Activated naive CD4-positive, alpha-beta T cell treated with anti-CD3 and anti-CD28 coated beads for 36 hours (primary cell): Measurements from ENCODE around the gene GRM5. TPM values are rescaled to one million over a fixed set of nuclear protein-coding genes. Genes with fewer than 3 reads are reported as not detected.
A peak's percentile ranks its signal among the peaks of the same experiment; 100 is the strongest.

Source experiments
- CTCF ChIA-PET: fragments of 350-600 bp; sonication (Branson Sonifier 250); formaldehyde crosslinking; loops from one replicate; lab custom pipeline; 2021; ENCODE audit warnings: antibody characterized with exemption; lab: Charles Lee
- DNase-seq: peaks from one replicate; pipeline ENCODE4 v3.0.0-alpha.2; 2020
- H3K27ac Mint-ChIP-seq: one replicate; pipeline ENCODE4 v1.8.0; 2021; ENCODE audit warnings: mild to moderate bottlenecking, mixed read lengths
- H3K27me3 Mint-ChIP-seq: one replicate; pipeline ENCODE4 v1.8.0; 2021; ENCODE audit warnings: low read depth, mixed read lengths
- H3K36me3 Mint-ChIP-seq: one replicate; pipeline ENCODE4 v1.8.0; 2021; ENCODE audit warnings: low read depth, mixed read lengths
- H3K4me1 Mint-ChIP-seq: one replicate; pipeline ENCODE4 v1.8.0; 2021; ENCODE audit warnings: low read depth, mixed read lengths
- H3K4me3 Mint-ChIP-seq: one replicate; pipeline ENCODE4 v1.8.0; 2021; ENCODE audit warnings: mild to moderate bottlenecking, moderate library complexity, mixed read lengths
- H3K9me3 Mint-ChIP-seq: one replicate; pipeline ENCODE4 v1.8.0; 2021; ENCODE audit warnings: mixed read lengths
- intact Hi-C: fragments of 100-400 bp; cut with micrococcal nuclease; formaldehyde crosslinking; loops from one replicate; pipeline ENCODE4 v1.15.1; 2023
- total RNA-seq, 2 experiments: library from RNA; stranded (reverse); gene quantifications; one replicate each; pipeline ENCODE4 v1.2.3, GENCODE V29; 2021

GRM5 gene
- total RNA-seq, 2 experiments from 2014 or later, result not detected

- intact Hi-C loops, result no loop called here
These were observed 489.9 kb downstream of the GRM5 start for GRCh38 chr11:88575916-88576315.

GRCh38 chr11:88569342-88569741, 496.4 kb downstream of the GRM5 start:
- Mint-ChIP-seq H3K27me3 (no peaks in the 10 kb centered on the region), H3K27ac (no peak overlapping the region), H3K4me3 (no peak overlapping the region), H3K4me1 (no peaks in the 10 kb centered on the region), H3K36me3 (no peaks in the 10 kb centered on the region), H3K9me3 (no peaks in the 10 kb centered on the region)
- CTCF ChIA-PET, result no interaction called here
- no peak for DNase-seq
- intact Hi-C loops, result no loop called here

More at GRCh38 chr11:88575916-88576315, 489.9 kb downstream of the GRM5 start:
- no peaks in the 10 kb centered on the region for H3K9me3 Mint-ChIP-seq
- no peaks in the 10 kb centered on the region for H3K36me3 Mint-ChIP-seq
- H3K4me3 Mint-ChIP-seq, result no peak overlapping the region
- CTCF ChIA-PET, result no interaction called here
- H3K27me3 Mint-ChIP-seq, result peaks cover 2% of the 10 kb centered on the region
- H3K4me1 Mint-ChIP-seq, result no peaks in the 10 kb centered on the region
- DNase-seq, result no peak
- H3K27ac Mint-ChIP-seq, result no peak overlapping the region

GRCh38 chr11:88555829-88556202, 510.0 kb downstream of the GRM5 start:
- no peak overlapping the region for H3K27ac Mint-ChIP-seq
- no peaks in the 10 kb centered on the region for H3K36me3 Mint-ChIP-seq
- intact Hi-C loops, result no loop called here
- no peaks in the 10 kb centered on the region for H3K9me3 Mint-ChIP-seq
- peaks cover 3% of the 10 kb centered on the region for H3K4me1 Mint-ChIP-seq
- no peaks in the 10 kb centered on the region for H3K27me3 Mint-ChIP-seq
- CTCF ChIA-PET, result no interaction called here
- H3K4me3 Mint-ChIP-seq, result no peak overlapping the region
- no peak for DNase-seq

DNA sequence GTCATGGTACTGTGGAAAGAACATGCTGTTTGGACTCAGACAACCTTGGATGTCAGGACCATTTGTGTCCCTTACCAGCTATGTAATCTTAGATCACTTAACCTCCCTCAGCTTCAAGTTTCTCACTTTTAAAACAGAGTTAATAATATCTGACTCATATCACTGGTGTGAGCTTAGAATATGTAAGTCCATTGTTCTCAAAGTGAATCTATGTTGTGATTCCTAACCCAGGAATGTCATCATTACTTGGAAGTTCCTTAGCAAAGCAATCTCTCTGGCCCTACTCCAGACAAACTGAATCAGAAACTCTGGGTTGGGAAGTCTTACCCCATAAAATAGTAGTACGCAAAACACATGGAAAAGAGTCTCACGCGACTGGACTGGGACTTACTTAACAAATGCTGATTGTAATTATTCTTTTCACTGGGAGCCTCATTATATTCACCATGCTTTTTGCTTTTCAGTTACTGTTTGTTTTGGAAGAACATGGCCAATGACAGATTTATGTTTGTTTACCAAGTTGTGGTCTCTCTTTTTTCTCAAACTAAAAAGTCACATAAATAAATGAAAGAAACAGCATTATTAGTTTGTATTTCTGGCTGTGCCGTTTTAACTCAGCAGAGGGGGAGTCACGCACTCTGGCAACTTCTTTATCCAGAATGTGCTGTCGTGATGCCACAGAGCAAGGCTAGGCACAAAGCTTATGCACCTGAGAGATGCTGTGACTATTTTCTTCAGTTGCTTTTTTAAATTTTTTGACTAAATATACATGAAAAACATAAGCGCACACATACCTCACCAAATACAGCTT, 510.6 kb downstream of the GRM5 start:
- no peaks in the 10 kb centered on the region for H3K9me3 Mint-ChIP-seq
- no peak for DNase-seq
- peaks cover 3% of the 10 kb centered on the region for H3K4me1 Mint-ChIP-seq
- H3K27ac Mint-ChIP-seq, result no peak overlapping the region
- no peak overlapping the region for H3K4me3 Mint-ChIP-seq
- no peaks in the 10 kb centered on the region for H3K27me3 Mint-ChIP-seq
- no peaks in the 10 kb centered on the region for H3K36me3 Mint-ChIP-seq
- intact Hi-C loops, result no loop called here
- CTCF ChIA-PET, result interaction anchor here (0.6 to 0.9 kb wide), 2 partner anchors 52 to 539 kb away, joined by 3 to 6 read pairs; no protein-coding TSS in a partner anchor

DNA sequence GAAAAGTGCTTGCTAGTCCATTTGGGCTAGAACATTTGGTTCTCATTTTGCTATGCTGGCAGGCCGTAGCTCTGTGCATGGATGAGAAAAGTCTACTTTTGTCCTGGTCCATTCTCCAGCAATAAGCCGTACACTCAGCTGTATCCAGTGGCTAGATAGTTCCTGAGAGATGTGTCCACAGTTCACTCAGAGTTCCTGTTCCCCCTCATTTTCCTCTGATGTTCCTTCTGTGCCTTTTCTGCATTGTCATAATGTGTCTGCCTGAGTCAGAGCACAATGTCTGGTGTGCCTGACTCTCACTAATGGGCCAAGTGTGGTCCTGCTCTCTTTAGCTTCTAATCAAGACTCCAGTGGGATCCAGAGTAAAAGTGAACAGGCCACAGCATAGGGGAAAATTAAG, 512.6 kb downstream of the GRM5 start:
- Mint-ChIP-seq H3K27ac (no peak overlapping the region), H3K36me3 (no peaks in the 10 kb centered on the region), H3K9me3 (no peaks in the 10 kb centered on the region), H3K4me3 (no peak overlapping the region), H3K4me1 (peaks cover 3% of the 10 kb centered on the region), H3K27me3 (no peaks in the 10 kb centered on the region)
- intact Hi-C loops, result loop anchor here (5.0 kb wide), 1 partner anchor 334 kb away; no protein-coding TSS in a partner anchor
- DNase-seq, result no peak
- CTCF ChIA-PET, result interaction anchor here (0.7 to 3.8 kb wide), 9 partner anchors 8 to 537 kb away, joined by 3 to 41 read pairs (median 6); no protein-coding TSS in a partner anchor

GRCh38 chr11:88552379-88553062, 513.3 kb downstream of the GRM5 start:
- DNase-seq, result peak; percentile 76
- intact Hi-C loops, result loop anchor here (1.0 to 5.0 kb wide), 2 partner anchors 335 to 536 kb away; no protein-coding TSS in a partner anchor
- Mint-ChIP-seq H3K27me3 (no peaks in the 10 kb centered on the region), H3K27ac (no peak overlapping the region), H3K36me3 (no peaks in the 10 kb centered on the region), H3K4me1 (peaks cover 3% of the 10 kb centered on the region), H3K4me3 (no peak overlapping the region), H3K9me3 (no peaks in the 10 kb centered on the region)
- CTCF ChIA-PET, result interaction anchor here (0.6 to 3.8 kb wide), 24 partner anchors 9 to 674 kb away, joined by 3 to 41 read pairs (median 3); no protein-coding TSS in a partner anchor

DNA sequence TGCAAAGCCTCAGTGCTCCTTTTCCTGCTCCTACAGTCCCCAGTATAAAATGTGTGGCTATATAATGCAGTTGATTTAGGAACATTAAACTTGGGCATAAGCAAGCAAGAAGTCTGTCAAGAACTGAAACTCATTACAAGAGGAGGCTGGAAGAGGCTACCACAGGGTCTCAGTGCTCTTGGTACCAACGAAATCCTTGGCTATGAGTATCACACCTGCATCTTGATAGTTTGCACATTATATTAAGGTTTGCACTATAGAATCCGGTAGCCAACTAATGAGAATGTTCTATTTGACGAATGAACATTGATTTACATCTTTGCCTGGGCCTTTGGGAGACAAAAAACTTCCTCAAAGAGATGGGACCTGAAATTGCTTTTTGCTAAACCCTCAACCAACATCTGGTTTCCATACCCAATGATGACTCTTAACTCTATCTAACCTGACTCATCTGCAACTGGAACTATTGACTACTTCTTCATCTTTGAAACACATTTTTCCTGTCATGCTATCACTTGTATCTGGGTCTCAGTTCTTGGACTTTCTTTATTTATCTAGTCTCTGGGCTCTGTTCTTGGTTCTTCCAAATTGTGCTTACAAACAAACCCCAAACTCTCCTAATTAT, 521.0 kb downstream of the GRM5 start:
- no peaks in the 10 kb centered on the region for H3K4me1 Mint-ChIP-seq
- intact Hi-C loops, result loop anchor here (1.0 to 2.0 kb wide), 9 partner anchors 59 to 1192 kb away; partner anchors contain the start of gene RAB38

GRCh38 chr11:88543902-88544655, 521.7 kb downstream of the GRM5 start:
- Mint-ChIP-seq H3K4me3 (no peak overlapping the region), H3K27ac (no peak overlapping the region), H3K36me3 (no peaks in the 10 kb centered on the region), H3K9me3 (no peaks in the 10 kb centered on the region), H3K4me1 (no peaks in the 10 kb centered on the region), H3K27me3 (no peaks in the 10 kb centered on the region)
- intact Hi-C loops, result loop anchor here (1.0 to 2.0 kb wide), 9 partner anchors 59 to 1192 kb away; partner anchors contain the start of gene RAB38
- CTCF ChIA-PET, result interaction anchor here (0.5 to 3.7 kb wide), 15 partner anchors 8 to 1080 kb away, joined by 3 to 29 read pairs (median 4); no protein-coding TSS in a partner anchor
- peak; percentile 86 for DNase-seq

More for the DNA sequence above, 521.0 kb downstream of the GRM5 start:
- H3K9me3 Mint-ChIP-seq, result no peaks in the 10 kb centered on the region
- H3K27me3 Mint-ChIP-seq, result no peaks in the 10 kb centered on the region
- no peak for DNase-seq
- CTCF ChIA-PET, result interaction anchor here (0.7 to 3.2 kb wide), 6 partner anchors 131 to 1081 kb away, joined by 3 to 29 read pairs (median 4); no protein-coding TSS in a partner anchor
- no peak overlapping the region for H3K27ac Mint-ChIP-seq
- no peaks in the 10 kb centered on the region for H3K36me3 Mint-ChIP-seq
- H3K4me3 Mint-ChIP-seq, result no peak overlapping the region

DNA sequence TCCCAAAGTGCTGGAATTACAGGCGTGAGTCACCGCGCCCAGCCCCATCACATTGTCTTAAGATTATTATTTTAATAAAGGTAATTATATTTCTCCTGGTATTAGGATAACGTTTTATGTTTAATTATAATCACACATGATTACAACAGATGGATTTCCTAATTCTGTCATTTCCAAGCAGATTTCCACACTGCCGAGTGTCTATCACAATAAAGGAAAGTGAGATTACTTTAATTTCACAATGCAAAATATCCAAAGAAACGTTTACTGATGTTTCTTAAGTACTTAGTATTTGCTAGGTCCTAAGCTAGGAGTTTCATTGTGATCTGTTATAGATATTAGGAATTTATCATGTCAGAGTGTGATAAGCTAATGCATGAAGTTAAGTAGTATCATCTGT, 524.8 kb downstream of the GRM5 start:
- Mint-ChIP-seq H3K4me3 (no peak overlapping the region), H3K4me1 (peaks cover 6% of the 10 kb centered on the region), H3K36me3 (no peaks in the 10 kb centered on the region), H3K27me3 (peaks cover 3% of the 10 kb centered on the region), H3K9me3 (no peaks in the 10 kb centered on the region), H3K27ac (no peak overlapping the region)
- CTCF ChIA-PET, result interaction anchor here (1.5 to 3.7 kb wide), 3 partner anchors 11 to 376 kb away, joined by 6 to 19 read pairs (median 18); no protein-coding TSS in a partner anchor
- DNase-seq, result no peak
- intact Hi-C loops, result no loop called here

- no peaks in the 10 kb centered on the region for H3K36me3 Mint-ChIP-seq
- CTCF ChIA-PET, result interaction anchor here (0.9 to 1.8 kb wide), 2 partner anchors 14 to 432 kb away, joined by 7 to 10 read pairs; no protein-coding TSS in a partner anchor
- H3K4me1 Mint-ChIP-seq, result peaks cover 15% of the 10 kb centered on the region
- no peaks in the 10 kb centered on the region for H3K9me3 Mint-ChIP-seq
- no peak overlapping the region for H3K4me3 Mint-ChIP-seq
- no peak for DNase-seq
- peaks cover 6% of the 10 kb centered on the region for H3K27me3 Mint-ChIP-seq
- H3K27ac Mint-ChIP-seq, result no peak overlapping the region
- intact Hi-C loops, result loop anchor here (5.0 kb wide), 1 partner anchor 304 kb away; no protein-coding TSS in a partner anchor
These were observed 527.7 kb downstream of the GRM5 start for GRCh38 chr11:88538098-88538497.

DNA sequence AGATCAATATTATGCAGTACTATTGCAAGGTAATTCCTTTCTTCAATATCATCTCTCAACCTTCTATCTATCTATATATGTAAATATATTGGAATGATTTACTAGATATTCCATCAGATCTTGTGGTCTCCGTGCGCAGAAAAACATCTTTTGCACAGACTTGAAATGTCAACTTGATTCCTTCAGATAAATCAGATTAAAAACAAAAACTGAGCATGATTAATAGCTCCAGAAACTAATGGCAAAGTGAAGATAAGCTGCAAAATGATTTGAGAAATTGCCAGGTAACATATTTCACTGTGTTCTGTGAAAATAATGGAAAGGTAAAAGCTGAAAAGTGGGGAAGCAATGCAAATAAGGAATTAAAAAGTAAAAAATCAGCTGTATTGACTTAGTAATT, 528.2 kb downstream of the GRM5 start:
- peaks cover 7% of the 10 kb centered on the region for H3K27me3 Mint-ChIP-seq
- intact Hi-C loops, result loop anchor here (2.0 to 5.0 kb wide), 5 partner anchors 53 to 1945 kb away; no protein-coding TSS in a partner anchor
- no peaks in the 10 kb centered on the region for H3K9me3 Mint-ChIP-seq
- CTCF ChIA-PET, result interaction anchor here (0.8 to 1.8 kb wide), 3 partner anchors 15 to 487 kb away, joined by 3 to 10 read pairs (median 3); no protein-coding TSS in a partner anchor
- H3K4me1 Mint-ChIP-seq, result peaks cover 15% of the 10 kb centered on the region
- no peak overlapping the region for H3K4me3 Mint-ChIP-seq
- H3K36me3 Mint-ChIP-seq, result no peaks in the 10 kb centered on the region
- no peak overlapping the region for H3K27ac Mint-ChIP-seq
- DNase-seq, result no peak
